Vagina (tissue), 2 donors: Measurements from ENCODE around the gene HTR6.

ENCODE experiments used
- POLR2A ChIP-seq, 2 donors: fragments of 450-650 bp; IDR thresholded peaks; one replicate each; pipeline ENCODE4 v1.6.1; 2017; ENCODE audit warnings: antibody characterized with exemption in 2 of 2, mild to moderate bottlenecking in 2 of 2, moderate library complexity in 2 of 2
- TF ChIP-seq, protein P1 (sequence below), 3 experiments: fragments of 450-650 bp in 2 of 3; fragments of 200-600 bp in 1 of 3; sonication (generic) in 1 of 3; IDR thresholded peaks; one replicate each; pipeline ENCODE4 v1.5.1; 2017 to 2019; ENCODE audit warnings: antibody characterized with exemption in 3 of 3, mild to moderate bottlenecking in 2 of 3, moderate library complexity in 2 of 3

DNA sequence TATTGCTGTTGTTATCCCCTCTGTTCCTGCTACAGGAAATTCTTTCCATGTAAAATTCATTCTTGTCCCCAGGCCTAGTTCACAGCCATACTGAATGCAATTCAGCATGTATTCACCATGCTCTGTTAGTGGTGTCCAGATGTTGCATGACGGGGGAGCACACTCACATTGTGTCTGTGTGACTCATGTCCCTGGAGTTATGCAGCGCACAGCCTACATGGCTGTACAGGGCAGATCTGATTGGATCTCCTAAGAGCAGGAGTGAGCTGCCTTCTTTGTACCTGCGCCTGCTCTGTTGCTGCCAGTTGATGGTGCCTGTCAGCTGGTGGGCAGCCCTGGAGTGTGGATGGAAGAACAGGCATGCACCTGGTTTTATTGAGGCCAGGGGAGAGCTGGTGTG is 17.6 kb downstream of the HTR6 start:
- no peak for TF ChIP-seq POLR2A (IDR thresholded peaks at IDR 0.05)
- TF ChIP-seq, protein P1, sequence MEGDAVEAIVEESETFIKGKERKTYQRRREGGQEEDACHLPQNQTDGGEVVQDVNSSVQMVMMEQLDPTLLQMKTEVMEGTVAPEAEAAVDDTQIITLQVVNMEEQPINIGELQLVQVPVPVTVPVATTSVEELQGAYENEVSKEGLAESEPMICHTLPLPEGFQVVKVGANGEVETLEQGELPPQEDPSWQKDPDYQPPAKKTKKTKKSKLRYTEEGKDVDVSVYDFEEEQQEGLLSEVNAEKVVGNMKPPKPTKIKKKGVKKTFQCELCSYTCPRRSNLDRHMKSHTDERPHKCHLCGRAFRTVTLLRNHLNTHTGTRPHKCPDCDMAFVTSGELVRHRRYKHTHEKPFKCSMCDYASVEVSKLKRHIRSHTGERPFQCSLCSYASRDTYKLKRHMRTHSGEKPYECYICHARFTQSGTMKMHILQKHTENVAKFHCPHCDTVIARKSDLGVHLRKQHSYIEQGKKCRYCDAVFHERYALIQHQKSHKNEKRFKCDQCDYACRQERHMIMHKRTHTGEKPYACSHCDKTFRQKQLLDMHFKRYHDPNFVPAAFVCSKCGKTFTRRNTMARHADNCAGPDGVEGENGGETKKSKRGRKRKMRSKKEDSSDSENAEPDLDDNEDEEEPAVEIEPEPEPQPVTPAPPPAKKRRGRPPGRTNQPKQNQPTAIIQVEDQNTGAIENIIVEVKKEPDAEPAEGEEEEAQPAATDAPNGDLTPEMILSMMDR (IDR thresholded peaks at IDR 0.05): no peak
